HCT116 (cell line): ENCODE results near the gene SLC7A9.

Source experiments
- CTCF ChIP-seq, 3 experiments: fragments of 200-600 bp in 1 of 3; sonication (generic) in 1 of 3; IDR thresholded peaks in 2 of 3; conservative IDR thresholded peaks in 1 of 3; 2 replicates each; pipeline ENCODE4 v1.5.1; 2012 to 2017; ENCODE audit warnings: low read depth in 2 of 3, low read length in 2 of 3, antibody characterized with exemption in 1 of 3, borderline replicate concordance in 1 of 3, control low read depth in 1 of 3, mild to moderate bottlenecking in 1 of 3, mixed read lengths in 1 of 3, mixed run types in 1 of 3, moderate library complexity in 1 of 3; ENCODE audit not compliant: insufficient read depth in 1 of 3
- EZH2 ChIP-seq: fragments of 200-600 bp; sonication (generic); IDR thresholded peaks from 2 replicates; pipeline ENCODE4 v1.6.1; 2017; ENCODE audit warnings: antibody characterized with exemption, mixed run types
- EZH2phosphoT487 ChIP-seq: fragments of 200-600 bp; IDR thresholded peaks from 2 replicates; pipeline ENCODE4 v1.6.1; 2018; ENCODE audit warnings: antibody characterized with exemption, borderline replicate concordance
- FOSL1 ChIP-seq: IDR thresholded peaks from 2 replicates; pipeline ENCODE4 v1.6.1; 2012; ENCODE audit warnings: low read depth
- JUND ChIP-seq: IDR thresholded peaks from 2 replicates; pipeline ENCODE4 v1.6.1; 2012
- POLR2A ChIP-seq: IDR thresholded peaks from 2 replicates; pipeline ENCODE4 v1.7.0; 2011; ENCODE audit warnings: borderline replicate concordance; ENCODE audit not compliant: insufficient read depth, insufficient read length; ENCODE audit errors: extremely low read depth
- POLR2AphosphoS5 ChIP-seq: IDR thresholded peaks from 2 replicates; pipeline ENCODE4 v1.6.1; 2011; ENCODE audit warnings: mild to moderate bottlenecking, low read depth, low read length, moderate library complexity
- REST ChIP-seq: IDR thresholded peaks from 2 replicates; pipeline ENCODE4 v1.6.1; 2012; ENCODE audit warnings: low read depth
- TCF7L2 ChIP-seq: IDR thresholded peaks from 2 replicates; pipeline ENCODE4 v1.7.0; 2011; ENCODE audit warnings: borderline replicate concordance, inconsistent platforms; ENCODE audit not compliant: insufficient read depth, insufficient read length; ENCODE audit errors: extremely low read depth
- ZFX ChIP-seq: fragments of 450-650 bp; IDR thresholded peaks from 2 replicates; pipeline ENCODE4 v1.6.1; 2017
- ZNF274 ChIP-seq: fragments of 200-500 bp; sonication (Bioruptor generic); IDR thresholded peaks from 2 replicates; pipeline ENCODE4 v1.6.1; 2014; ENCODE audit warnings: mild to moderate bottlenecking, low read depth, low read length, inconsistent platforms

- TF ChIP-seq CTCF (IDR thresholded peaks at IDR 0.05 in 2 of 3, conservative IDR thresholded peaks at IDR 0.05 in 1 of 3; ENCODE audit: borderline replicate concordance in 1 of 3, insufficient read depth in 1 of 3, low read depth in 2 of 3, low read length in 2 of 3) (no peak), REST (no peak), TCF7L2 (no peak), POLR2A (no peak), FOSL1 (no peak), EZH2 (no peak), JUND (no peak), POLR2AphosphoS5 (no peak), ZFX (no peak), EZH2phosphoT487 (no peak), ZNF274 (no peak)
Measured at GRCh38 chr19:32914879-32915660, 45.5 kb upstream of the SLC7A9 start.
